MCF 10A (cell line): ENCODE measurements around the gene SMYD3. TPM values are rescaled to one million over a fixed set of nuclear protein-coding genes. Genes with fewer than 3 reads are reported as not detected.
A peak's percentile ranks its signal among the peaks of the same experiment; 100 is the strongest.

Experiments
- BruUV-seq: library from RNA; stranded (reverse); fragments of 400-500 nt; replicated peaks from 2 replicates; lab custom pipeline; 2021; lab: Mats Ljungman, UMichigan
- CTCF ChIA-PET: fragments of 300-600 bp; sonication (Branson Sonifier 250); formaldehyde crosslinking; extraction: SDS; loops from one replicate; lab custom pipeline; 2021; ENCODE audit warnings: antibody characterized with exemption, inconsistent platforms; lab: Yijun Ruan, JAX
- POLR2A ChIA-PET: fragments of 300-600, 350-650 bp; sonication (Branson Sonifier 250); formaldehyde crosslinking; extraction: SDS; loops from one replicate; lab custom pipeline; 2020; ENCODE audit warnings: antibody characterized with exemption, inconsistent platforms; lab: Yijun Ruan, JAX
- DNase-seq: peaks from one replicate; pipeline ENCODE4 v3.0.0-alpha.2; 2018; ENCODE audit not compliant: unreplicated experiment
- H3K27ac Mint-ChIP-seq: one replicate; pipeline ENCODE4 v1.8.0; 2022; ENCODE audit warnings: mild to moderate bottlenecking, low read depth, mixed read lengths; ENCODE audit not compliant: unreplicated experiment
- H3K27me3 Mint-ChIP-seq: one replicate; pipeline ENCODE4 v1.8.0; 2022; ENCODE audit warnings: mixed read lengths; ENCODE audit not compliant: insufficient read depth, unreplicated experiment
- H3K36me3 Mint-ChIP-seq: one replicate; pipeline ENCODE4 v1.8.0; 2022; ENCODE audit warnings: mild to moderate bottlenecking, moderate library complexity, mixed read lengths; ENCODE audit not compliant: insufficient read depth, unreplicated experiment
- H3K4me1 Mint-ChIP-seq: one replicate; pipeline ENCODE4 v1.8.0; 2022; ENCODE audit warnings: mixed read lengths; ENCODE audit not compliant: insufficient read depth, unreplicated experiment
- H3K4me3 Mint-ChIP-seq: one replicate; pipeline ENCODE4 v1.8.0; 2022; ENCODE audit warnings: mild to moderate bottlenecking, moderate library complexity, mixed read lengths; ENCODE audit not compliant: unreplicated experiment
- H3K9me3 Mint-ChIP-seq: one replicate; pipeline ENCODE4 v1.8.0; 2022; ENCODE audit warnings: mixed read lengths; ENCODE audit not compliant: unreplicated experiment
- CTCF ChIP-seq: fragments of 200-600 bp; IDR thresholded peaks from one replicate; pipeline ENCODE4 v1.8.0; 2022; ENCODE audit warnings: antibody characterized with exemption, mild to moderate bottlenecking; ENCODE audit not compliant: unreplicated experiment
- intact Hi-C: fragments of 100-400 bp; cut with micrococcal nuclease; formaldehyde crosslinking; loops from 2 replicates; pipeline ENCODE4 v1.14.1; 2022
- total RNA-seq: library from RNA; stranded (reverse); gene quantifications from 2 replicates; pipeline ENCODE4 v1.2.3, GENCODE V29; 2022

Gene SMYD3
- total RNA-seq, 1 experiment from 2014 or later: 26.9 TPM

GRCh38 chr1:245858022-245858721 is 648.9 kb downstream of the SMYD3 start:
- no TSS peak for BruUV-seq
- no peaks in the 10 kb centered on the region for H3K36me3 Mint-ChIP-seq
- intact Hi-C loops: no loop called here
- H3K27ac Mint-ChIP-seq: no peak overlapping the region
- no peak for TF ChIP-seq CTCF
- peaks cover 20% of the 10 kb centered on the region for H3K4me1 Mint-ChIP-seq
- H3K9me3 Mint-ChIP-seq: peaks cover 15% of the 10 kb centered on the region
- CTCF ChIA-PET: interaction anchor here (0.5 to 1.6 kb wide), 23 partner anchors 11 to 705 kb away, joined by 3 to 17 read pairs (median 3); no protein-coding TSS in a partner anchor
- H3K4me3 Mint-ChIP-seq: no peak overlapping the region
- POLR2A ChIA-PET: no interaction called here
- DNase-seq: no peak
- no peaks in the 10 kb centered on the region for H3K27me3 Mint-ChIP-seq

GRCh38 chr1:245856944-245857531 is 650.0 kb downstream of the SMYD3 start:
- Mint-ChIP-seq H3K4me1 (peaks cover 20% of the 10 kb centered on the region), H3K27me3 (no peaks in the 10 kb centered on the region), H3K27ac (no peak overlapping the region), H3K36me3 (no peaks in the 10 kb centered on the region), H3K4me3 (no peak overlapping the region), H3K9me3 (peaks cover 15% of the 10 kb centered on the region)
- TF ChIP-seq CTCF: no peak
- no TSS peak for BruUV-seq
- peak; percentile 55 for DNase-seq
- intact Hi-C loops: no loop called here
- ChIA-PET CTCF (interaction anchor here (0.5 to 1.4 kb wide), 5 partner anchors 8 to 698 kb away, joined by 3 to 6 read pairs (median 3); no protein-coding TSS in a partner anchor), POLR2A (no interaction called here)

- Mint-ChIP-seq H3K4me3 (no peak overlapping the region), H3K36me3 (no peaks in the 10 kb centered on the region), H3K27ac (no peak overlapping the region), H3K9me3 (peaks cover 15% of the 10 kb centered on the region), H3K4me1 (peaks cover 20% of the 10 kb centered on the region), H3K27me3 (no peaks in the 10 kb centered on the region)
- no peak for TF ChIP-seq CTCF
- POLR2A ChIA-PET: no interaction called here
- no peak for DNase-seq
- intact Hi-C loops: no loop called here
- CTCF ChIA-PET: interaction anchor here (0.5 to 1.4 kb wide), 8 partner anchors 9 to 697 kb away, joined by 3 to 6 read pairs (median 4); no protein-coding TSS in a partner anchor
- BruUV-seq: no TSS peak
Observed at GRCh38 chr1:245855846-245856730, 651.0 kb downstream of the SMYD3 start.

- TF ChIP-seq CTCF: no peak
- H3K36me3 Mint-ChIP-seq: no peaks in the 10 kb centered on the region
- CTCF ChIA-PET: interaction anchor here (0.6 kb wide), 1 partner anchor 836 kb away, joined by 3 read pairs; no protein-coding TSS in a partner anchor
- H3K9me3 Mint-ChIP-seq: peaks cover 15% of the 10 kb centered on the region
- intact Hi-C loops: no loop called here
- H3K27me3 Mint-ChIP-seq: no peaks in the 10 kb centered on the region
- POLR2A ChIA-PET: no interaction called here
- no peak for DNase-seq
- H3K4me1 Mint-ChIP-seq: peaks cover 9% of the 10 kb centered on the region
- no TSS peak for BruUV-seq
- H3K4me3 Mint-ChIP-seq: no peak overlapping the region
- no peak overlapping the region for H3K27ac Mint-ChIP-seq
Observed at GRCh38 chr1:245853291-245853690, 653.8 kb downstream of the SMYD3 start.
